GM18505 (cell line): ENCODE measurements around the gene SYTL5.

Source experiments
- ATAC-seq: cut with Tn5 transposase; IDR thresholded peaks from one replicate; pipeline ENCODE4 v1.9.1; 2021; ENCODE audit not compliant: unreplicated experiment
- POLR2A ChIP-seq: IDR thresholded peaks from 4 replicates; pipeline ENCODE4 v1.6.1; 2011; ENCODE audit warnings: borderline replicate concordance; ENCODE audit not compliant: insufficient read depth, insufficient read length; ENCODE audit errors: extremely low read depth

SYTL5 gene

DNA sequence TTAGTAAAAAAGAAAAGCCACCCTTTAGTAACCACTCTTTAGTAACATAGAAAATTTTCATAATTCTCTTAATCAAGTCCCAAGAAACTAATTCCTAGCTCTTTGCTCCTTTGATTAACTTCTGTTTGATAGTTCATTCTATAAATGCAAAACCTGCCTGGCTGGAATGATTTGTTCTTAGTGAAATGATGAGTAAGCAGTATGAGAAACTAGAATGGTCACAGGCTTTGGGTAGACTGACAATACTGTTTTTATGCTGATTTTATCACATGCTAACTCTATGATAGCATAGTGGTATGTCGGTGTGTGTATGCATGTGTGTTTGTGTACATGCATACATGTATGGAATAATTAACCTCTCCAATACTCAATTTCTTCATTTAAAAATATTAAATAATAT lies 81.2 kb downstream of the SYTL5 start:
- no peak for TF ChIP-seq POLR2A
- ATAC-seq: no peak

DNA sequence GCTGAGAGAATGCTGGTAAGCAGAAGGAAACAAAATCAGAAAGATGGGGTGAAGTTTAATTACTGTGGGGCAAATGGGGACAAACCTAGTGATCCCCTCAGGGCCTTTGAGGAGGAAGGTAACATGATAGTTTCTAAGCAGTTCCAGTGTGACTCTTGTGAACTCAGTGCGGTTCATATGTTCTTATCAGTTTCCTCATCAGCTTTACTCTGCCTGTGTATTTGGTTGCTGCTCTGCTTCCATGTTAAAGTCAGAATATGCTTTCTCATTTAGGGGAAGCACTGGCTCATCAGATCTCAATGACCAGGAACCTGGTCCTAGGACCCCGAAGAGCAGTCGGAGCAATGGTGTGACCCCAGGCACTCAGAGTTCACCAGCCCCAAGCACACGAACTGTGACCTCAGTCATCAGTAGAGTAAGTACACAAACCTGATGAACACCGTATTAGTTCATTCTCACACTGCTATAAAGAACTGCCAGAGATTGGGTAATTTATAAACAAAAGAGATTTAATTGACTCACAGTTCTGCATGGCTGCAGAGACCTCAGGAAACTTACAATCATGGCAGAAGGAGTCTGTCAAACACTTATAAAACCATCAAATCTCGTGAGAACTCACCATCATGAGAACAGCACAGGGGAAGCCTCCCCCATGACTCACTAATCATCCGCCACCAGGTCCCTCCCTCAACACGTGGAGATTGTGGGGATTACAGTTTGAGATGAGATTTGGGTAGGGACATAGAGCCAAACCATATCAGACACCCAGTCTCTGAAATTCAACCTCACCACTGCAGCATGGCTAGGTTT lies 83.0 kb downstream of the SYTL5 start:
- no peak for ATAC-seq
- TF ChIP-seq POLR2A: no peak

DNA sequence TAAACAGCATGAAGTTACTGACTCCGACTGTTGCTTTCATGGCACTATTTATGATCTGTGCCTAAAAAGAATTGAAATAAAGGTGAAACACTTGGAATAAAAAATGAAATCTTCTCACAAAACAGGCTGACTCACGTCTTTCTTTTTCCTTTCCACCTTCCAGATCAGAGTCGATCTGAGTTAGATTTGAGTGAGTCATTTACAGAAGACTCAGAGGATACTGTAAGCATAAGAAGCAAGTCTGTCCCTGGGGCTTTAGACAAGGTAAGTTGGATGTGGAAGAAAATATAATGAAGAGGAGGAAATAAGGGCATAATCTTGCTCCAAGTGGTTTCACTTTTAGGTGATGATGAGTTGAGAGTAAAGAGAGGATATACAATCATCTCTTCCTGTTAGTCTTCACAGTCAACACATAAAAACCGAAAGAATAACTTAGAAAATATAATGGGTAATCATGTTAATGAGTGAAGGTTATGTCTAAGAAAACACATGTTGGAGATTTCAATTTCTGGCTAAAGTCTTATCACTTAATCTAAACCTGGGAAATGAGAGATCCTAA lies 89.7 kb downstream of the SYTL5 start:
- TF ChIP-seq POLR2A: no peak
- ATAC-seq: no peak

GRCh38 chrX:38099688-38100087 lies 93.3 kb downstream of the SYTL5 start:
- ATAC-seq: no peak
- no peak for TF ChIP-seq POLR2A

GRCh38 chrX:38102240-38102639 lies 95.9 kb downstream of the SYTL5 start:
- TF ChIP-seq POLR2A: no peak
- no peak for ATAC-seq

- no peak for ATAC-seq
- TF ChIP-seq POLR2A: no peak
Observed at GRCh38 chrX:38102875-38103274, 96.5 kb downstream of the SYTL5 start.

DNA sequence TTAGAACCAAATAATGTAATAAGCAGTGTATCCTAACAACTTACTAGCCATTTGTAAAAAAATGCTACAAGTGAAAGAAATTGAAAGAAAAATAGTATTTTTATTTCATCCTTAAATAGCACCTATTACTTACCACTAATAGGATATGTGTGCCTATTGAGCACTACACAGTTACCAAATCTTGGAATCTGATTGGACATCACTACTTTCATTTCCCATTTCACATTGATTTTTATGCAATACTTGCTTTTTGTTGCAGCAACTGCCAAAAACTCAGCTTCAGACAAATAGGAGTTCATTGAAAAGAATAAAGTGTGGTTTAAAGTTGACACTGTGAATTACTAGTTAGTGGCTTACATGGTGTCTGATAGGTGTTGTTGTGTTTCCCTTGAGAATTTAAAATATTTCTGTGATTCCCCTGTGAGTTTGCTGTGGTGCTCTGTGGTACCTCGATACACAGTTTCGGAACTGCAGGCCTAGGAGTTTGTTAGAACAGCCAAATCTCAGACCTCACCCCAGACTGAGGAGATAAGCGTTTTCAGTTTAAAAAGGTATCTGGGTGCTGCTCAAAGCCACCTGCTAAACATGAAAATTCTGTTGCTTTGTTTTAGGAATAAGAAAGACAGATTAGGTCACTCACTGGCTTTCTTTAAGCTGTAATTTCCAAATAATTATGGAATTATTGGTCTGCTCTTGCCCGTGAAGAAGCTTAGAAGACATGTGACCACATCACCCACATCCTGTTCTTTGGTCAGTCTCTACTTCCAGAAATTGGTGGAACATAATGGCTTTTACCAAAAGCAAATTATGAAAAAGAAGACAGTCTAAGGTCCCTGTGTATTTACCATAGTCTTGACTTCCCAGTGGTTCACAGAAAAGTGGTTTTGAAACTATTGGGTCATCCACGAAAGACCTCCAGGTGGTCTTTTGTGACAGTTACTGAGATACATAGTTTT lies 97.8 kb downstream of the SYTL5 start:
- TF ChIP-seq POLR2A: no peak
- ATAC-seq: no peak

DNA sequence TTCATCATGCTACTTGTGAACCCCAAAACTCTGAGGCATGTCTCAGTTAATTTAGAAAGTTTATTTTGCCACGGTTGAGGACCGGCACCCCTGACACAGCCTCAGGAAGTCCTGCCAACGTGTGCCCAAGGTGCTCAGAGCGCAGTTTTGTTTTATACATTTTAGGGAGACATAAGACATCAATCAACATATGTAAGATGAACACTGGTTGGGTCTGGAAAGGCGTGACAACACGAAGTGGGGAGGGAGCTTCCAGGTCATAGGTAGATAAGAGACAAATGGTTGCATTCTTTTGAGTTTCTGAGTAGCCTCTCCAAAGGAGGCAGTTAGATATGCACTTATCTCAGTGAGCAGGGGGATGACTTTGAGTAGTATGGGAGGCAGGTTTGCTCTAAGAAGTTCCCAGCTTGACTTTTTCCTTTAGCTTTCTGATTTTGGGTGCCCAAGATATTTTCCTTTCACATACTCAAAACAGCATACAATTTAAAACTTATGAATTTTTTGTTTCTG lies 98.9 kb downstream of the SYTL5 start:
- no peak for TF ChIP-seq POLR2A
- no peak for ATAC-seq

GRCh38 chrX:38106991-38107655 lies 100.8 kb downstream of the SYTL5 start:
- no peak for TF ChIP-seq POLR2A
- no peak for ATAC-seq

DNA sequence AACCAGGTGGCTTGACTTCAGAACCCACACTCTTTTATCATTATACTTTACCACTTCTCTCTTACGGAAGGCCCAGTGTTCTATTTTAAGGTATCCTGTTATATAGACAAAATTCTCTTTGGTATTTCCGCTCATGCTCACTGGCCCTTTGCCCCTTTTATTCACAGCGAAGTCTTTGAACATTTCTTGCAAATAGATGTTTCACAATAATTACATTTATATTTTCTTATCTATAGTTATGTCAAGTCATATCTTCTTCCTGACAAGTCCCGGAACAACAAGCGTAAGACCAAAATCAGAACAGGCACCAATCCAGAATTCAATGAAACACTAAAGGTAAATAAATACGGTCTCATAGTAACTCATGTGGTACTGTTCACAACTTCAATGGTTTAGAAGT lies 102.0 kb downstream of the SYTL5 start:
- no peak for ATAC-seq
- no peak for TF ChIP-seq POLR2A

DNA sequence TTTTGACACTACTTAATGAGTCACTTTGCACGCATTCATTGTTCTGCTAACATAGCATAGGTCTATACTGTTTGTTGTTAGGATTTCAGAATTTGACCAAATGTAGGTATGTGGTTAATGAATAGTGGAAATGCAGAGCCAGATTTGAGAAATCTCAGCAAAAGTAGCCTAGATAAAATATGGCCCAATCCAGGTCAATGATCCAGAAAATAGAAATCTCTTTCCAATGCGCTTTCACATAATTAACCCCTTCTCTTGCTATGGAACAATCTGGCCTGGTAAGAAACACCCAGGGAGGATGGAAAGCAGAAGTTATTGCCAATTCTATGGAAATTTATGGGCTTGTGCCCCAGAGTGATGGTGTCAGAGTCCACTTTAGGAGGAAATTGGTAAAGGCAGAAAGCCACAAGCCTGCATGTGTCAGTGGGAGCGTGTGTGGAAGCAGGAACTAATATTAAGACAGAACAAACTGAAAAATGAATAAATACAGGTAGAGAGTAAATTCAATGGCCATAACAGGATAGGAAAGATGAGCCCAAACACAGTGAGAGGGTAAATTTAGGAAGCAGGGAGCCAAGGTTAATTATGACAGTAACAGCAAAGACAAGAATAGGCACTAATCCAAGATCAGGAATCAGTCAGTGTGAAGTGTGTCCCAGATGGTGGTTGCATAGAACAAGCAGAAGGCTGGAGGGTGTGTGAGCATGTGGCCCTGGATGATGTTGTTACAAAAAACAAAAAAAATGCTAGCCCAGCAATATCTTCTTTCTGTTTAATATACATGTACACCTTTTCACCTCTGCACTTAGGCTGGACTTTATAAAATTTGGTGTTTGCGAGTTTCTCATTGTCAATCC lies 102.9 kb downstream of the SYTL5 start:
- no peak for TF ChIP-seq POLR2A
- ATAC-seq: no peak

- no peak for TF ChIP-seq POLR2A
- ATAC-seq: no peak
Observed at GRCh38 chrX:38110231-38110630, 103.9 kb downstream of the SYTL5 start.

GRCh38 chrX:38111196-38111595 lies 104.8 kb downstream of the SYTL5 start:
- no peak for TF ChIP-seq POLR2A
- ATAC-seq: no peak

DNA sequence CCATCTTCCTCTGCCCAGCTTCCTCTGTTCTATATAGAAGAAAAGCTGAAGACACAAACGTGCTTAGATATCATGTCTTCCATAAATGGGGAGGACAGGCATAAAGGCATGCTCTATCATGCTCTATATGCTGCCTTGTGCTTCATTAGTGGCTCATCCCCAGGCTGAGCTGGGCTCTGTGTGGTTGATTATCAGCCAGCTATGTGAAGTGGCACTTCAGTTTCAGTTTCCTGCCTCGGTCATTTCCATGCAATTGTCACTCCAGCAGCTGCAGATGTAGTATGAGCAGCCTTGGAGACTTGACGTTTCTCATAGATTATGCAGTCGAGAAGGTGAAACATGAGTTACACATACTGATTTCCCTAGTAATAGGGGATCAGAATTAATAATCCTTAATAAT lies 106.2 kb downstream of the SYTL5 start:
- ATAC-seq: no peak
- TF ChIP-seq POLR2A: no peak
